ENCODE data around the gene PID1. TPM values are rescaled to one million over a fixed set of nuclear protein-coding genes. Genes with fewer than 3 reads are reported as not detected.

Gene PID1
- polyA plus RNA-seq, 3 donors = 61.8 to 117 (median 62.3) TPM

DNA sequence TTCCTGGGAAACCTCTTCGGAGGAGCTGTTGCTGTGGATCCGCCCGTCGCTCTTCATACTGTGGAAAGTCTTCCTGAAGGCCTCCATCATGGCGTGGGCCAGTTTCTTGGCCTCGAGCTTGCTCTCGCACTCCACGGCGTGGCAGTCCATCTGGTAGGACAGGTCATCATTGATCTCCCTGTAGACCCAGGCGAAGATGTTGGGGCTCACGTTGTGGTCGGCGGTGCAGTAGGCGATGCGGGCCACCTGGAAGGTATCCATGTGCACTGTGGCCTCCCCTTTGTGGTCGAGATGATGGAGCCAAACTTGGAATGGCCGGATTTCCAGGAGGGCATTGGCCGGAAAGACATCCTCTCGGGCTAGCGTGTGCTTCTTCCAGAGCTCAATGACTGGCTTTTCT lies 245.4 kb downstream of the PID1 start:
- peaks cover 31 to 76% of the 10 kb centered on the region in 2 donors for H3K9me3 ChIP-seq (replicated peaks in 1 of 2; ENCODE audit: control insufficient read depth in 1 of 2, insufficient read depth in 1 of 2, low read length in 2 of 2)
- no peak overlapping the region for H3K9ac ChIP-seq (ENCODE audit: insufficient read depth, low read length, poor library complexity, severe bottlenecking)
- H3K36me3 ChIP-seq (replicated peaks in 1 of 2; ENCODE audit: control insufficient read depth in 1 of 2, insufficient read depth in 2 of 2, low read length in 2 of 2) = peaks cover 0 to 12% of the 10 kb centered on the region in 2 donors
- H3K27ac Mint-ChIP-seq = no peak overlapping the region
- H3K9me3 Mint-ChIP-seq = peaks cover 5 to 44% (median 27%) of the 10 kb centered on the region in 7 donors
- no peaks in the 10 kb centered on the region for H3K79me2 ChIP-seq (ENCODE audit: insufficient read depth, low read length)
- H3K36me3 Mint-ChIP-seq = peaks cover 5 to 12% of the 10 kb centered on the region in 2 donors
- no peak overlapping the region for H2AFZ ChIP-seq (ENCODE audit: insufficient read depth, low read depth, low read length, poor library complexity, severe bottlenecking)
- TF ChIP-seq, protein P1, sequence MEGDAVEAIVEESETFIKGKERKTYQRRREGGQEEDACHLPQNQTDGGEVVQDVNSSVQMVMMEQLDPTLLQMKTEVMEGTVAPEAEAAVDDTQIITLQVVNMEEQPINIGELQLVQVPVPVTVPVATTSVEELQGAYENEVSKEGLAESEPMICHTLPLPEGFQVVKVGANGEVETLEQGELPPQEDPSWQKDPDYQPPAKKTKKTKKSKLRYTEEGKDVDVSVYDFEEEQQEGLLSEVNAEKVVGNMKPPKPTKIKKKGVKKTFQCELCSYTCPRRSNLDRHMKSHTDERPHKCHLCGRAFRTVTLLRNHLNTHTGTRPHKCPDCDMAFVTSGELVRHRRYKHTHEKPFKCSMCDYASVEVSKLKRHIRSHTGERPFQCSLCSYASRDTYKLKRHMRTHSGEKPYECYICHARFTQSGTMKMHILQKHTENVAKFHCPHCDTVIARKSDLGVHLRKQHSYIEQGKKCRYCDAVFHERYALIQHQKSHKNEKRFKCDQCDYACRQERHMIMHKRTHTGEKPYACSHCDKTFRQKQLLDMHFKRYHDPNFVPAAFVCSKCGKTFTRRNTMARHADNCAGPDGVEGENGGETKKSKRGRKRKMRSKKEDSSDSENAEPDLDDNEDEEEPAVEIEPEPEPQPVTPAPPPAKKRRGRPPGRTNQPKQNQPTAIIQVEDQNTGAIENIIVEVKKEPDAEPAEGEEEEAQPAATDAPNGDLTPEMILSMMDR (IDR thresholded peaks at IDR 0.05) = no peak
- H3K27ac ChIP-seq (ENCODE audit: low read depth in 1 of 2, low read length in 2 of 2) = no peak overlapping the region
- 94% methylated on average over 20 of the region's 20 CpGs for WGBS (ENCODE audit: insufficient coverage)
- no peak for DNase-seq
- H3K27me3 Mint-ChIP-seq (ENCODE audit: low read depth in 3 of 3) = peaks cover 0 to 1% (median 0%) of the 10 kb centered on the region in 3 donors
- H3K4me1 ChIP-seq (ENCODE audit: control insufficient read depth in 1 of 2, insufficient read depth in 2 of 2, low read length in 2 of 2) = no peaks in the 10 kb centered on the region
- no peak overlapping the region for H3K4me3 ChIP-seq (replicated peaks in 1 of 3; ENCODE audit: low read depth in 2 of 3, low read length in 3 of 3)
- H3K4me3 Mint-ChIP-seq = no peak overlapping the region
- H3K27me3 ChIP-seq (ENCODE audit: control insufficient read depth in 2 of 2, insufficient read depth in 2 of 2, low read length in 2 of 2) = no peaks in the 10 kb centered on the region
- no peaks in the 10 kb centered on the region for H3K4me1 Mint-ChIP-seq
- H3K4me2 ChIP-seq (replicated peaks; ENCODE audit: extremely low read depth, low read length, poor library complexity, severe bottlenecking) = no peak overlapping the region
- intact Hi-C loops (cut with micrococcal nuclease) = no loop called here
- H4K20me1 ChIP-seq (ENCODE audit: insufficient read depth, low read length) = no peaks in the 10 kb centered on the region

DNA sequence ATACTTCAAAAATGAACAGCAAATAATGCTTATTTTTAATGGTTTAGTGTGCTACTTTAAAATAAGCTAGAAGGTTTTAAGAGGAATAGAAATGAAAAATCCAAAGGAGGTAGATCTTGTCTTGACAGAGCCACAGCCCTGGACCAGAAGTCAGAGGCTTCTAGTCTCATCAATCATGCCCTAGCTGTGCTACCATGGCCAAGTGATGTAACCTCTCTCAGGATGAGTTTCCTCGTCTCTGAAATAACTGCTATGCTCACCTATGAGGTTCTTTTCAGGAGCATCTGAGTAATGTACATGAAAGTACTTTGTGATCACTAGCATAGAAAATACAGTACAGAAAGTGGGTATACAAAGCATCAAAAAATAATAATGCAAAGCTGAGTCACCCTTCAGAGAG lies 248.4 kb downstream of the PID1 start:
- TF ChIP-seq, protein P1 (IDR thresholded peaks at IDR 0.05) = no peak
- no peak for DNase-seq

More for the DNA sequence above, 248.4 kb downstream of the PID1 start:
- no peak overlapping the region for H3K4me3 ChIP-seq (replicated peaks in 1 of 3; ENCODE audit: low read depth in 2 of 3, low read length in 3 of 3)
- H3K4me2 ChIP-seq (replicated peaks; ENCODE audit: extremely low read depth, low read length, poor library complexity, severe bottlenecking) = no peak overlapping the region
- peaks cover 26 to 74% of the 10 kb centered on the region in 2 donors for H3K9me3 ChIP-seq (replicated peaks in 1 of 2; ENCODE audit: control insufficient read depth in 1 of 2, insufficient read depth in 1 of 2, low read length in 2 of 2)
- H3K36me3 ChIP-seq (replicated peaks in 1 of 2; ENCODE audit: control insufficient read depth in 1 of 2, insufficient read depth in 2 of 2, low read length in 2 of 2) = peaks cover 0 to 12% of the 10 kb centered on the region in 2 donors
- no peaks in the 10 kb centered on the region for H3K27me3 Mint-ChIP-seq (ENCODE audit: low read depth in 3 of 3)
- no peak overlapping the region for H3K27ac ChIP-seq (ENCODE audit: low read depth in 1 of 2, low read length in 2 of 2)
- peaks cover 5 to 12% of the 10 kb centered on the region in 2 donors for H3K36me3 Mint-ChIP-seq
- intact Hi-C loops (cut with micrococcal nuclease) = no loop called here
- H3K27ac Mint-ChIP-seq = no peak overlapping the region
- H4K20me1 ChIP-seq (ENCODE audit: insufficient read depth, low read length) = no peaks in the 10 kb centered on the region
- peaks cover 5 to 40% (median 21%) of the 10 kb centered on the region in 7 donors for H3K9me3 Mint-ChIP-seq
- H2AFZ ChIP-seq (ENCODE audit: insufficient read depth, low read depth, low read length, poor library complexity, severe bottlenecking) = no peak overlapping the region
- WGBS (ENCODE audit: insufficient coverage) = no CpG with 5 or more reads among the region's 1 CpG
- no peaks in the 10 kb centered on the region for H3K27me3 ChIP-seq (ENCODE audit: control insufficient read depth in 2 of 2, insufficient read depth in 2 of 2, low read length in 2 of 2)
- no peaks in the 10 kb centered on the region for H3K4me1 Mint-ChIP-seq
- no peaks in the 10 kb centered on the region for H3K79me2 ChIP-seq (ENCODE audit: insufficient read depth, low read length)
- H3K4me1 ChIP-seq (ENCODE audit: control insufficient read depth in 1 of 2, insufficient read depth in 2 of 2, low read length in 2 of 2) = no peaks in the 10 kb centered on the region
- H3K9ac ChIP-seq (ENCODE audit: insufficient read depth, low read length, poor library complexity, severe bottlenecking) = no peak overlapping the region
- H3K4me3 Mint-ChIP-seq = no peak overlapping the region
